SK-N-MC (cell line): ENCODE data around the gene PGM5.

Source experiments
- DNase-seq: peaks from one replicate; pipeline ENCODE4 v3.0.0-alpha.2; 2011; ENCODE audit warnings: low read depth, low spot score
- H3K27ac ChIP-seq: fragments of 200-600 bp; sonication (generic); 2 replicates; pipeline ENCODE4 v1.5.1; 2016; ENCODE audit warnings: mixed run types
- H3K36me3 ChIP-seq: fragments of 200-600 bp; sonication (generic); 2 replicates; pipeline ENCODE4 v1.6.1; 2017; ENCODE audit warnings: antibody characterized with exemption, low read length, mixed read lengths; ENCODE audit not compliant: insufficient read depth
- H3K4me3 ChIP-seq: fragments of 200-600 bp; sonication (generic); 2 replicates; pipeline ENCODE4 v1.5.1; 2016
- H3K9ac ChIP-seq: fragments of 200-600 bp; sonication (generic); 2 replicates; pipeline ENCODE4 v1.8.0; 2017; ENCODE audit warnings: mixed run types, mixed read lengths; ENCODE audit not compliant: insufficient read length
- H3K9me3 ChIP-seq: fragments of 200-600 bp; sonication (generic); 2 replicates; pipeline ENCODE4 v1.6.1; 2017; ENCODE audit warnings: low read depth, mild to moderate bottlenecking, antibody characterized with exemption, low read length, moderate library complexity, mixed read lengths
- EZH2 ChIP-seq: fragments of 200-600 bp; sonication (generic); IDR thresholded peaks from one replicate; pipeline ENCODE4 v1.6.1; 2017; ENCODE audit warnings: antibody characterized with exemption
- FOXP2 ChIP-seq: optimal IDR thresholded peaks from 2 replicates; pipeline ENCODE3; 2011; ENCODE audit warnings: mild to moderate bottlenecking, moderate library complexity; ENCODE audit not compliant: insufficient read depth; ENCODE audit errors: extremely low read length, control extremely low read depth
- POLR2AphosphoS5 ChIP-seq: IDR thresholded peaks from 2 replicates; pipeline ENCODE4 v1.6.1; 2012; ENCODE audit warnings: mild to moderate bottlenecking, low read depth, low read length, borderline replicate concordance

PGM5 gene

DNA sequence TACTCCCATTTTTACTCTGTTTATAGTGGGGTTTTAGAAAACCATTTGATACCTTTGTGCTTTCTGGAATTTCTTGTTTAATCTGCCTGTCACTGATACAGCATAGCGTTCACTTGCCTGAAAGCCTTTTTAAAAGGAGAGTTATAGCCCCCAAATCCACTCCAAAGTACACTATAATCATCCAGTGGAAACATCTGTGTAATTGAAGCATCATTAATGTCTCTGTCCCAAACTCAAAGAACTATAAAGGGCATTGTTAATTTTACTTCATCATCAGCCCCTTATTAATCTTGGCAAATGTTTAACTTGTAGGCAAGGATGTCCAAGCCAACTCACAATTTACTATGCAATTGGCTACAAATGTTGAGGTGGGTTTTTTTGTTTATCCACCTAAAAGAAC lies 120.0 kb downstream of the PGM5 start:
- no peak for TF ChIP-seq POLR2AphosphoS5
- no peak for TF ChIP-seq FOXP2
- TF ChIP-seq EZH2, result no peak
- H3K9me3 ChIP-seq, result no peaks in the 10 kb centered on the region
- H3K36me3 ChIP-seq, result no peaks in the 10 kb centered on the region
- no peak overlapping the region for H3K4me3 ChIP-seq
- no peak for DNase-seq
- no peak overlapping the region for H3K9ac ChIP-seq
- no peak overlapping the region for H3K27ac ChIP-seq

DNA sequence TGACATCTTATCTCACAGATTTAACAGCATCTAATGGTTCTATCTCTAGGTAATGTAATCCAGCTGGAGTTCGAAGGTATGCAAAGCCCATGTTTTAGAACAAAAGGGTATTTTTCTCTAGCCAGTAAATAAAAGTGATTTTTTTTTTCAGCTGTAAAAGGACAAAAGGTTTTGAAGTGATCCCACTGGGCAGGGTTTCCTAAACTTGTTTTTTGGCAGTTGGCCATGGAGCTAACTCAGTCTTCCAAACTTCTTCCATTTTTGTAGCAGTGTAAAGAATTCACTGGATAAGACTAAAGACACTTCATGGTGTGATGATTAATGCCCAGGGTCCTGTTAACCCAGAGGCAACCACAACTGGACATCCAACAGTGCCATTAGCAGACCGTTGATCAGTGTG lies 120.4 kb downstream of the PGM5 start:
- no peaks in the 10 kb centered on the region for H3K9me3 ChIP-seq

DNA sequence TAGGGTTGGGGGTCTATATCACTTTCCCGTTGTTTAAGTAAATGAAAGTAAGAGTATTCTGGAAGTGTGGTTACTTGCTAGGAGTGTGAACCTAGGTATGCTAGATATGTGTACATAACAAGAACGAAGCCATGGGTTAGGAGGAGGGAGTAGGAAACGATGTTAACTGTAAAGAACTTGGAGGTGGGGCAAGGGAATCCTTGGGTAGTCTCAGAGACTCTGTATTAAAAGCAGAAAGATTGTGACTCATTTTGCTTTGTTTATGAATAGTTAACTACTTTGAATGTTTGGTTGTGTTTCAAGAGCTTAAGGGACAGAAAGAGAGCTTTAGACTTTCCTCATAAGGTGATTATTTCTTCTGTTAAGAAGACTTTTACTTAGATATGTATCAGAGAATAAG lies 124.4 kb downstream of the PGM5 start:
- no peak overlapping the region for H3K27ac ChIP-seq
- H3K9me3 ChIP-seq, result no peaks in the 10 kb centered on the region
- H3K4me3 ChIP-seq, result no peak overlapping the region
- no peak overlapping the region for H3K9ac ChIP-seq
- no peak for DNase-seq
- no peak for TF ChIP-seq FOXP2
- no peak for TF ChIP-seq POLR2AphosphoS5
- no peak for TF ChIP-seq EZH2
- H3K36me3 ChIP-seq, result no peaks in the 10 kb centered on the region

More for the DNA sequence above, 120.4 kb downstream of the PGM5 start:
- DNase-seq, result no peak
- no peak for TF ChIP-seq EZH2
- no peak for TF ChIP-seq FOXP2
- TF ChIP-seq POLR2AphosphoS5, result no peak
- Histone ChIP-seq H3K27ac (no peak overlapping the region), H3K36me3 (no peaks in the 10 kb centered on the region), H3K4me3 (no peak overlapping the region), H3K9ac (no peak overlapping the region)

DNA sequence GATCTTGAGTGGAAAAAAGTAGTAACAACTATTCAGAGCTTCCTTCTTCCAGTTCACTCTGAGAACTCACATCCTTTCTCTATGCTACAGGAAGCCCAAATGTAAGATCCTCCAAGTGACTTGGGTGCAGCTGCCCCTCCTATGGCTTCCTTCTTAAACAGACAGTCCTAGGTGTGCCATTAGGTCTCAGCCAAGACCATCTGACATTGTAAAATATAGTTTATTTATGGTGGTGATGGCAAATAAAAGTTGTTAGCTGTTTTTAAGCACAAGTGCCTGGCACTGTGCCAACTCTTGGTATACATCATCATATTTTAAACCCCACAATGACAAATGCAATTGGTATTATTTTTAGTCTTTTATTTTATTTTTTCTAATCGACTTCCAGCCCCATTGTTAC lies 126.1 kb downstream of the PGM5 start:
- Histone ChIP-seq H3K9me3 (no peaks in the 10 kb centered on the region), H3K36me3 (no peaks in the 10 kb centered on the region), H3K4me3 (no peak overlapping the region), H3K27ac (no peak overlapping the region), H3K9ac (no peak overlapping the region)
- TF ChIP-seq EZH2, result no peak
- no peak for TF ChIP-seq POLR2AphosphoS5
- no peak for TF ChIP-seq FOXP2
- no peak for DNase-seq

DNA sequence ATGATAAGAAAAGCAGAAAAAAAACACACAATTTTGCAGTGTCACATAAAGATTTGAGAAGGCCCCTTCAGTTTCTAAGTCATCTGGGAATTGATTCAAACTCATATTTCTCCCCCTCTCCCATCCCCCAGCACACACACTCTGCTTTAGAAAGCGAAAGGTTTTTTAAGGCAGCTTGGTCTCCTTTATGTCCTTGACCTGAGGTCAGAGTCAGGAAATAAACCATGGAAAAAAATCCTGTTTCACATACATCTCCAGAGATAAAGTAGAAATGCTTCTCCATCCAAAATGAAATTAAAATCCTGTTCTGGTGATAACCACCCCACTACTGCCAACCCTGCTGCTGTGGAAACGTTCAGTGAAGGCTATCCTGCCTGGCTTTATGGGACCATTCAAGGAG lies 131.7 kb downstream of the PGM5 start:
- H3K27ac ChIP-seq, result no peak overlapping the region
- TF ChIP-seq FOXP2, result no peak
- TF ChIP-seq EZH2, result no peak
- no peak for TF ChIP-seq POLR2AphosphoS5
- H3K9me3 ChIP-seq, result no peaks in the 10 kb centered on the region
- no peak overlapping the region for H3K4me3 ChIP-seq
- no peak for DNase-seq
- H3K36me3 ChIP-seq, result no peaks in the 10 kb centered on the region
- H3K9ac ChIP-seq, result no peak overlapping the region

DNA sequence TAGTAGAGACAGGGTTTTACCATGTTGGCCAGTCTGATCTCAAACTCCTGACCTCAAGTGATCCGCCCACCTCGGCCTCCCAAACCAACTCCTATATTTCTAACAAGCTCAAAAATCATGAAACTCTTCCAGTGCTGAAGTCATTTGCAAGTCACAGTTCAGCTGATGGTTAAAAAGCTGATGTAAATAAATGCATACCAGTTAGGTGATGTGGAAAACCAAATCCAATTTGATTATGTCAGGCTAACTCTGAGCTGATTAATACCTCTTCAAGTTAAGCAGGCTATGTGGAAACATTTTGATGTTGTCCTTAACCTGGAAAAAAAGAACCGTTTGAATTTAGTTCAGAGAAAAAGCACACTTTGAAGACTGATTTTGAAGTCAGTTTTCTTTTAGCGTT lies 133.2 kb downstream of the PGM5 start:
- H3K27ac ChIP-seq, result no peak overlapping the region
- no peaks in the 10 kb centered on the region for H3K36me3 ChIP-seq
- no peaks in the 10 kb centered on the region for H3K9me3 ChIP-seq
- no peak for DNase-seq
- H3K4me3 ChIP-seq, result no peak overlapping the region
- no peak for TF ChIP-seq EZH2
- TF ChIP-seq FOXP2, result no peak
- no peak for TF ChIP-seq POLR2AphosphoS5
- H3K9ac ChIP-seq, result no peak overlapping the region

DNA sequence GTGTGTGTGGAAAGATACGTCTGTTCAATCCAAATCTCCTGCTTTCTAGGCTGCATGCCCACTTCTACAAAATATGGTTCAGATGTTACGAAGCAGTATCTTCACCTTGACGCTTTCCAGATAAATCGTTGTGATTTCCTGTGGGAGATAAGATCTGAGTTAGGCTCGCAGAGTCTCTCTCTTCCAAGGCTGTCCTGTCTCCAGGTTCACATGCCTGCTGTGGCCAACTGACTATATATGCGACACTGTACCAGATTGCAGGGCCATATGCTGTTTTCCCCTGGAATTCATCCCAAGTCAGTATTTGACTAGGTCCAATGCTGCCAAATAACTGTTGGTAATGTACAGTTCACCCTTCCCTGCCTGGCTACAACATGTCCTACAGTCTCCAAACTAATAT lies 136.4 kb downstream of the PGM5 start:
- TF ChIP-seq POLR2AphosphoS5, result no peak
- TF ChIP-seq EZH2, result no peak
- no peak for TF ChIP-seq FOXP2
- no peak overlapping the region for H3K9ac ChIP-seq
- H3K36me3 ChIP-seq, result no peaks in the 10 kb centered on the region
- H3K4me3 ChIP-seq, result no peak overlapping the region
- DNase-seq, result no peak
- no peak overlapping the region for H3K27ac ChIP-seq
- no peaks in the 10 kb centered on the region for H3K9me3 ChIP-seq

DNA sequence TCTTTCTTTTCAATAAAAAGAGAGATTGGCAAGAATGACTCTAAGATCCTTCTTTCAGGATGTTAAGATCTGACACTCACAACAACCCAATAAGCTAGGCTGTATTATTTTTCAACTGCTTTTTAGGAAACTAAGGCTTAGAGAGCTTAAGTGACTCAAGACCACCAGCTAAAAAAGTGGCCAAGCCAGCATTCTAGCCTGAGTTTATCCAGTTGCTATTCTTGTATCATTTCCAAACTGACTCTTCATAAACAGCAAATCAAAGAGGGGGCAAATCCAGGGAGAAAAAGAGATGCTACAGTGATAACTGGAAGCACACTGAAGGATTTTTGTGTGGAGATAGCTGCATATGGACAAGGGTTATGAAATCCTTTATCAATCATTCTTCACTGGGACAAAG lies 137.1 kb downstream of the PGM5 start:
- no peak overlapping the region for H3K4me3 ChIP-seq
- TF ChIP-seq EZH2 (no peak), FOXP2 (no peak), POLR2AphosphoS5 (no peak)

DNA sequence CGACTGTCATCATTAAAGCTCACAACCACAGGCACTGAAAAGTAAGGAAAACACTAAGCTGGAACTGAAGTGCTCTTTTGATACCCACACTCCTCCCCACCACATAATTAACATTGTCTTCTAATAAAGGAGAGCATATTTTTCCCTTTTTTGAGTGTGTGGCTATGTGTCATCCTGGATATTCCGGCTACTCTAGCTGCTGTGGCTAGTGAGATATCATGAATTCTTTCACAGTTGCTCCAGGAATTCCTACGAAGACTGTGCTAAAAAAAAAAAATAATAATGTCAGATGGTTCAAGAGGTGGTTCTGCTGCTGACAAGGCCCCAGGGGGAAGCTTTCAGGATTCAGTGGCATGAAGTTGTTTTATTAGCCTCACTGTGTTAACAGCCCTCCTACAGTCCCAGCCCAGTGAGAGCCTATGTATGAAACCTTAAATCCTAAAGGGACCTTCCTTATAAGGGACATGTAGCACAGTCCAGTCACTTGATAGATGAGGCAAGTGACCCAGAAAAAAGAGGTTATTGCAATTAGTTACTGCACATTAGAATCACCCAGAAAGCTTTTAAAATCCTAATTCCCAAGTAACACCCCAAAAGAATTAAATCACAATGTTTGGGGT lies 137.7 kb downstream of the PGM5 start:
- TF ChIP-seq FOXP2 (no peak), EZH2 (no peak), POLR2AphosphoS5 (no peak)
- Histone ChIP-seq H3K9ac (no peak overlapping the region), H3K36me3 (no peaks in the 10 kb centered on the region), H3K4me3 (no peak overlapping the region), H3K9me3 (no peaks in the 10 kb centered on the region), H3K27ac (no peak overlapping the region)
- DNase-seq, result no peak

More for the DNA sequence above, 137.1 kb downstream of the PGM5 start:
- Histone ChIP-seq H3K9me3 (no peaks in the 10 kb centered on the region), H3K27ac (no peak overlapping the region), H3K36me3 (no peaks in the 10 kb centered on the region), H3K9ac (no peak overlapping the region)
- no peak for DNase-seq
